Measurements from ENCODE around the gene RRP8. TPM values are rescaled to one million over a fixed set of nuclear protein-coding genes. Genes with fewer than 3 reads are reported as not detected.

The RRP8 gene
- total RNA-seq, 1 experiment from 2014 or later: 16.0 TPM

GRCh38 chr11:6642957-6643356, 39.5 kb upstream of the RRP8 start:
- no peak overlapping the region for H4K8ac ChIP-seq (replicated peaks; ENCODE audit: insufficient read length, low read depth, low read length)
- H3K14ac ChIP-seq (ENCODE audit: insufficient read depth, low read length): no peak overlapping the region
- no peak for TF ChIP-seq CTCF (conservative IDR thresholded peaks at IDR 0.05)
- H4K20me1 ChIP-seq (ENCODE audit: control insufficient read depth, insufficient read depth, insufficient read length): no peaks in the 10 kb centered on the region
- no peak overlapping the region for H3K27ac Mint-ChIP-seq
- no peaks in the 10 kb centered on the region for H3K79me2 ChIP-seq (ENCODE audit: insufficient read depth, low read length)
- 0 out of 2 replicates have a peak, but pooled peaks cover 2% of the 10 kb centered on the region for H3K27me3 Mint-ChIP-seq (ENCODE audit: low read depth)
- H2BK15ac ChIP-seq (ENCODE audit: low read depth, low read length): no peak overlapping the region
- H3K27ac ChIP-seq (ENCODE audit: insufficient read length, low read depth, low read length): no peak overlapping the region
- H3T11ph ChIP-seq (ENCODE audit: low read length): no peak overlapping the region
- H3K27me3 ChIP-seq (ENCODE audit: insufficient read depth, low read length): no peaks in the 10 kb centered on the region
- no peak overlapping the region for H2BK120ac ChIP-seq (ENCODE audit: low read depth, low read length, poor library complexity, severe bottlenecking)
- H2BK12ac ChIP-seq (ENCODE audit: insufficient read length, low read depth, low read length): no peak overlapping the region
- no peak overlapping the region for H2BK20ac ChIP-seq (ENCODE audit: low read depth, low read length, poor library complexity, severe bottlenecking)
- no peak overlapping the region for H2AK5ac ChIP-seq (ENCODE audit: insufficient read length, low read length)
- H3K56ac ChIP-seq (ENCODE audit: insufficient read length, low read depth, low read length): no peak overlapping the region
- H3K4ac ChIP-seq (ENCODE audit: low read depth, low read length): no peak overlapping the region
- peaks cover 2% of the 10 kb centered on the region; the same call in 1 of the 2 replicates for H3K4me1 ChIP-seq (ENCODE audit: insufficient read depth, low read length)
- WGBS (ENCODE audit: extremely low coverage, insufficient read length, low lambda C conversion rate): no CpG with 5 or more reads among the region's 7 CpGs
- H4K91ac ChIP-seq (ENCODE audit: insufficient read length, low read depth, low read length): no peak overlapping the region
- no peak overlapping the region for H3K4me3 Mint-ChIP-seq
- no peak overlapping the region for H2AFZ ChIP-seq (ENCODE audit: low read length)
- no peaks in the 10 kb centered on the region for H3K4me1 Mint-ChIP-seq
- no peak overlapping the region for H3K18ac ChIP-seq (ENCODE audit: insufficient read length, low read depth, low read length)
- no peak for DNase-seq
- no peak overlapping the region for H3K23ac ChIP-seq (ENCODE audit: insufficient read length, low read depth, low read length)
- H3K79me1 ChIP-seq (ENCODE audit: insufficient read depth, low read depth, low read length, poor library complexity, severe bottlenecking): no peaks in the 10 kb centered on the region
- H3K9me3 Mint-ChIP-seq: no peaks in the 10 kb centered on the region
- H3K4me2 ChIP-seq (ENCODE audit: insufficient read depth, insufficient read length, low read length): no peak overlapping the region
- no peaks in the 10 kb centered on the region for H3K9me3 ChIP-seq (ENCODE audit: control insufficient read depth, low read depth, low read length)
- H3K36me3 Mint-ChIP-seq (ENCODE audit: insufficient read depth in 1 of 3, low read depth in 3 of 3): no peaks in the 10 kb centered on the region
- no peaks in the 10 kb centered on the region for H3K23me2 ChIP-seq (ENCODE audit: insufficient read length, low read depth, low read length, poor library complexity, severe bottlenecking)
- no peak overlapping the region for H2BK5ac ChIP-seq (ENCODE audit: insufficient read length, low read length)
- H3K9ac ChIP-seq (ENCODE audit: extremely low read depth, insufficient read length, low read length): no peak overlapping the region
- no peak overlapping the region for H4K5ac ChIP-seq (ENCODE audit: insufficient read length, low read depth, low read length)
